ENCODE measurements around the gene GLT1D1. TPM values are rescaled to one million over a fixed set of nuclear protein-coding genes. Genes with fewer than 3 reads are reported as not detected.

Gene GLT1D1
- total and polyA plus RNA-seq, 2 donors (not counting 3 experiments of a cell fraction or from before 2014, with no cell fraction given) = not detected

DNA sequence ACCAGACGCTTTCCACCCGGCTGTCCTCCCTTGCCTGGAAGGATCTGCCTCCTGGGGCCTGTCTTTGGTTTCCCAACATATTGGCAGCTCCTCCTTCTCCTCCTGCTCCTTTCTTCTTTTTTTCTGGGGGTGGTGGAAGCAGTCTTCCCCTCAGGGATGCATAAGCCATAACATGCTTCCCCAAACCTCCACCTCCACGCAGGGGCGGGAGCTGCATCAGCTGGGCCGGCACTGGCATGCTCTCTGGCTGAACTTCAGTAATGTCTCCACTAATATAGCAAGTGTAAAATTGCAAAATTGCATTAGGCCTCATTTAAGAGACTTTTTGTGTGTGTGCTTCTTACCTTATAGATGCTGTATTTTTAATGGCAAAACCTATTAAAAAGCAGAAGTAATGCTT is 58.6 kb downstream of the GLT1D1 start:
- dilution Hi-C loops (cut with MboI; ENCODE audit: extremely low pct_ligation_motif_present, low sequenced_read_pairs) (no loop called here), intact Hi-C loops (cut with micrococcal nuclease) (no loop called here)
- no peak for FAIRE-seq
- H3K27me3 ChIP-seq (ENCODE audit: control insufficient read depth in 2 of 2, insufficient read depth in 2 of 2, low read length in 2 of 2) = no peaks in the 10 kb centered on the region
- no peak overlapping the region for H3K9ac ChIP-seq (replicated peaks; ENCODE audit: extremely low read depth, insufficient read depth, low read length)
- BruUV-seq (replicated peaks) = no TSS peak
- no peaks in the 10 kb centered on the region for H3K9me1 ChIP-seq (replicated peaks; ENCODE audit: control insufficient read depth, extremely low read depth, insufficient read depth, low read length)
- no peaks in the 10 kb centered on the region for H3K79me2 ChIP-seq (ENCODE audit: control insufficient read depth, insufficient read depth, low read length)
- no peaks in the 10 kb centered on the region for H3K36me3 ChIP-seq (ENCODE audit: control insufficient read depth in 2 of 2, extremely low read depth in 1 of 2, insufficient read depth in 2 of 2, low read length in 2 of 2)
- ChIA-PET CTCF (no interaction called here), POLR2A (no interaction called here)
- no peak overlapping the region for H3K4me2 ChIP-seq (ENCODE audit: insufficient read depth, low read length)
- no peak overlapping the region for H2AFZ ChIP-seq (ENCODE audit: low read depth, low read length)
- H3K4me1 ChIP-seq (ENCODE audit: control insufficient read depth, extremely low read depth, insufficient read depth, low read length) = no peaks in the 10 kb centered on the region
- H3K27ac ChIP-seq (ENCODE audit: insufficient read depth, low read depth, low read length) = no peak overlapping the region
- no peaks in the 10 kb centered on the region for H4K20me1 ChIP-seq (replicated peaks; ENCODE audit: control insufficient read depth, extremely low read depth, insufficient read depth, low read length)
- H3K9me3 ChIP-seq (replicated peaks; ENCODE audit: control insufficient read depth, insufficient read depth, low read length) = peaks cover 5% of the 10 kb centered on the region
- DNase-seq (ENCODE audit: low read depth, low spot score) = no peak
- TF ChIP-seq MYC (IDR thresholded peaks at IDR 0.05; ENCODE audit: low read depth, low read length) = no peak
- TF ChIP-seq POLR2AphosphoS5 (IDR thresholded peaks at IDR 0.05; ENCODE audit: insufficient read depth, low read depth, low read length) = no peak
- no peak for TF ChIP-seq JUN (IDR thresholded peaks at IDR 0.05; ENCODE audit: borderline replicate concordance, insufficient read depth, insufficient read length, low read depth)
- TF ChIP-seq, protein P1, sequence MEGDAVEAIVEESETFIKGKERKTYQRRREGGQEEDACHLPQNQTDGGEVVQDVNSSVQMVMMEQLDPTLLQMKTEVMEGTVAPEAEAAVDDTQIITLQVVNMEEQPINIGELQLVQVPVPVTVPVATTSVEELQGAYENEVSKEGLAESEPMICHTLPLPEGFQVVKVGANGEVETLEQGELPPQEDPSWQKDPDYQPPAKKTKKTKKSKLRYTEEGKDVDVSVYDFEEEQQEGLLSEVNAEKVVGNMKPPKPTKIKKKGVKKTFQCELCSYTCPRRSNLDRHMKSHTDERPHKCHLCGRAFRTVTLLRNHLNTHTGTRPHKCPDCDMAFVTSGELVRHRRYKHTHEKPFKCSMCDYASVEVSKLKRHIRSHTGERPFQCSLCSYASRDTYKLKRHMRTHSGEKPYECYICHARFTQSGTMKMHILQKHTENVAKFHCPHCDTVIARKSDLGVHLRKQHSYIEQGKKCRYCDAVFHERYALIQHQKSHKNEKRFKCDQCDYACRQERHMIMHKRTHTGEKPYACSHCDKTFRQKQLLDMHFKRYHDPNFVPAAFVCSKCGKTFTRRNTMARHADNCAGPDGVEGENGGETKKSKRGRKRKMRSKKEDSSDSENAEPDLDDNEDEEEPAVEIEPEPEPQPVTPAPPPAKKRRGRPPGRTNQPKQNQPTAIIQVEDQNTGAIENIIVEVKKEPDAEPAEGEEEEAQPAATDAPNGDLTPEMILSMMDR (IDR thresholded peaks at IDR 0.05; ENCODE audit: extremely low read depth in 1 of 2, insufficient read depth in 1 of 2, low read depth in 1 of 2, low read length in 2 of 2) = no peak
- no peak for TF ChIP-seq EZH2 (IDR thresholded peaks at IDR 0.05; ENCODE audit: borderline replicate concordance, low read depth, low read length, severe bottlenecking)
- no peak for TF ChIP-seq MAX (IDR thresholded peaks at IDR 0.05; ENCODE audit: insufficient read depth, insufficient read length)
- TF ChIP-seq FOS (IDR thresholded peaks at IDR 0.05; ENCODE audit: borderline replicate concordance, insufficient read depth, low read length) = no peak
- TF ChIP-seq POLR2A (IDR thresholded peaks at IDR 0.05; ENCODE audit: low read depth, low read length) = no peak
- no peak for TF ChIP-seq GATA2 (IDR thresholded peaks at IDR 0.05; ENCODE audit: insufficient read depth, insufficient read length, low read depth, low read length)
- no peak overlapping the region for H3K4me3 ChIP-seq (replicated peaks in 1 of 3; ENCODE audit: insufficient read depth in 1 of 3, low read depth in 1 of 3, low read length in 3 of 3)

Data from endothelial cell of umbilical vein (primary cell).